ENCODE results near the gene MTFP1.

- TF ChIP-seq CTCF (IDR thresholded peaks at IDR 0.05) = no peak
- no peak for TF ChIP-seq POLR2A (IDR thresholded peaks at IDR 0.05)
Measured at GRCh38 chr22:30452861-30453260, 27.3 kb downstream of the MTFP1 start.
